Endothelial cell of umbilical vein (primary cell): ENCODE data around the gene SRRM5. TPM values are rescaled to one million over a fixed set of nuclear protein-coding genes. Genes with fewer than 3 reads are reported as not detected.
A peak's percentile ranks its signal among the peaks of the same experiment; 100 is the strongest.

ENCODE experiments used
- BruUV-seq: library from RNA; stranded (reverse); fragments of 400-500 nt; replicated peaks from 2 replicates; lab custom pipeline; 2021; lab: Mats Ljungman, UMichigan
- CTCF ChIA-PET: fragments of 300-600, 350-600 bp; sonication (Branson Sonifier 250); formaldehyde crosslinking; loops from one replicate; lab custom pipeline; 2021; ENCODE audit warnings: antibody characterized with exemption, inconsistent platforms; lab: Charles Lee
- POLR2A ChIA-PET: fragments of 300-600, 350-600 bp; sonication (Branson Sonifier 250); formaldehyde crosslinking; loops from one replicate; lab custom pipeline; 2021; ENCODE audit warnings: antibody characterized with exemption, inconsistent platforms; lab: Charles Lee
- DNase-seq: peaks from one replicate; pipeline ENCODE4 v3.0.0-alpha.2; 2011; ENCODE audit warnings: low read depth, low spot score
- FAIRE-seq: peaks from 2 replicates; lab custom pipeline; 2011; peaks lifted over from hg19 to GRCh38; lab: Jason Lieb, UNC
- H2AFZ ChIP-seq: 2 replicates; pipeline ENCODE4 v1.6.0; 2012; ENCODE audit warnings: low read depth, low read length, control low read depth, inconsistent platforms
- H3K27ac ChIP-seq: 2 replicates; pipeline ENCODE4 v1.5.1; 2011; ENCODE audit warnings: low read depth, mild to moderate bottlenecking, control low read depth, low read length, moderate library complexity; ENCODE audit not compliant: insufficient read depth
- H3K27me3 ChIP-seq, 2 experiments: 2 replicates each; pipeline versions ENCODE4 v1.6.0 to v1.6.1; 2011; ENCODE audit warnings: low read length in 2 of 2, mixed read lengths in 1 of 2; ENCODE audit not compliant: control insufficient read depth in 2 of 2, insufficient read depth in 2 of 2
- H3K36me3 ChIP-seq, 2 experiments: 2 replicates in 1 of 2; 3 replicates in 1 of 2; pipeline ENCODE4 v1.5.1; 2011; ENCODE audit warnings: low read length in 2 of 2, mild to moderate bottlenecking in 1 of 2, moderate library complexity in 1 of 2; ENCODE audit not compliant: control insufficient read depth in 2 of 2, insufficient read depth in 2 of 2; ENCODE audit errors: extremely low read depth in 1 of 2
- H3K4me1 ChIP-seq: 3 replicates; pipeline ENCODE4 v1.5.1; 2011; ENCODE audit warnings: mild to moderate bottlenecking, low read length; ENCODE audit not compliant: control insufficient read depth, insufficient read depth; ENCODE audit errors: extremely low read depth
- H3K4me2 ChIP-seq: 2 replicates; pipeline ENCODE4 v1.6.1; 2011; ENCODE audit warnings: low read length, control low read depth, mixed read lengths; ENCODE audit not compliant: insufficient read depth
- H3K4me3 ChIP-seq, 3 experiments: fragments of 200-600 bp in 1 of 3; sonication (generic), shearing (Covaris generic) in 1 of 3; replicated peaks in 1 of 3; 2 replicates each; pipeline ENCODE4 v1.5.1; 2011 to 2016; ENCODE audit warnings: control low read depth in 3 of 3, low read length in 3 of 3, mild to moderate bottlenecking in 2 of 3, inconsistent platforms in 1 of 3, low read depth in 1 of 3, moderate library complexity in 1 of 3; ENCODE audit not compliant: insufficient read depth in 1 of 3
- H3K79me2 ChIP-seq: 2 replicates; pipeline ENCODE4 v1.6.0; 2012; ENCODE audit warnings: low read length, inconsistent platforms; ENCODE audit not compliant: control insufficient read depth, insufficient read depth
- H3K9ac ChIP-seq: replicated peaks from 2 replicates; pipeline ENCODE3; 2011; ENCODE audit warnings: low read length, control low read depth; ENCODE audit not compliant: insufficient read depth; ENCODE audit errors: extremely low read depth
- H3K9me1 ChIP-seq: replicated peaks from 3 replicates; pipeline ENCODE4 v1.6.0; 2011; ENCODE audit warnings: mild to moderate bottlenecking, low read length; ENCODE audit not compliant: control insufficient read depth, insufficient read depth; ENCODE audit errors: extremely low read depth
- H3K9me3 ChIP-seq: replicated peaks from 2 replicates; pipeline ENCODE4 v1.5.1; 2012; ENCODE audit warnings: low read length, inconsistent platforms; ENCODE audit not compliant: control insufficient read depth, insufficient read depth
- H4K20me1 ChIP-seq: replicated peaks from 2 replicates; pipeline ENCODE3; 2011; ENCODE audit warnings: mild to moderate bottlenecking, low read length; ENCODE audit not compliant: control insufficient read depth, insufficient read depth; ENCODE audit errors: extremely low read depth
- CTCF ChIP-seq, 2 donors: IDR thresholded peaks; 1 replicate in 1 of 2; 2 replicates in 1 of 2; pipeline ENCODE4 v1.5.1; 2011; ENCODE audit warnings: low read length in 2 of 2, mild to moderate bottlenecking in 2 of 2, moderate library complexity in 2 of 2, control low read depth in 1 of 2, inconsistent platforms in 1 of 2, low read depth in 1 of 2; ENCODE audit not compliant: insufficient read depth in 1 of 2; ENCODE audit errors: extremely low read depth in 1 of 2
- EZH2 ChIP-seq: IDR thresholded peaks from 2 replicates; pipeline ENCODE4 v1.6.1; 2012; ENCODE audit warnings: borderline replicate concordance, low read depth, mild to moderate bottlenecking, moderate library complexity, low read length, inconsistent platforms; ENCODE audit not compliant: severe bottlenecking
- FOS ChIP-seq: IDR thresholded peaks from 2 replicates; pipeline ENCODE4 v1.6.1; 2011; ENCODE audit warnings: mild to moderate bottlenecking, low read length, moderate library complexity, borderline replicate concordance; ENCODE audit not compliant: insufficient read depth
- GATA2 ChIP-seq: IDR thresholded peaks from 2 replicates; pipeline ENCODE4 v1.7.0; 2011; ENCODE audit warnings: low read depth, mild to moderate bottlenecking, moderate library complexity, mixed read lengths, low read length; ENCODE audit not compliant: insufficient read length, insufficient read depth
- JUN ChIP-seq: IDR thresholded peaks from 2 replicates; pipeline ENCODE4 v1.6.1; 2011; ENCODE audit warnings: borderline replicate concordance, low read depth; ENCODE audit not compliant: insufficient read length, insufficient read depth
- MAX ChIP-seq: IDR thresholded peaks from 2 replicates; pipeline ENCODE4 v1.6.1; 2011; ENCODE audit not compliant: insufficient read depth, insufficient read length
- MYC ChIP-seq: IDR thresholded peaks from one replicate; pipeline ENCODE4 v1.6.1; 2011; ENCODE audit warnings: mild to moderate bottlenecking, low read depth, low read length
- POLR2A ChIP-seq: IDR thresholded peaks from 2 replicates; pipeline ENCODE4 v1.6.1; 2012; ENCODE audit warnings: low read depth, mild to moderate bottlenecking, control low read depth, low read length
- POLR2AphosphoS5 ChIP-seq: IDR thresholded peaks from 2 replicates; pipeline ENCODE4 v1.6.1; 2012; ENCODE audit warnings: low read depth, mild to moderate bottlenecking, control low read depth, low read length, moderate library complexity; ENCODE audit not compliant: insufficient read depth
- dilution Hi-C: fragments of 300-500 bp; cut with MboI; formaldehyde crosslinking; loops from one replicate; pipeline ENCODE4 v1.15.0; 2019; ENCODE audit warnings: low sequenced_read_pairs; ENCODE audit not compliant: extremely low pct_ligation_motif_present
- intact Hi-C: fragments of 100-400 bp; cut with micrococcal nuclease; formaldehyde crosslinking; loops from one replicate; pipeline ENCODE4 v1.10.0; 2022
- polyA plus RNA-seq, 4 experiments: library from polyadenylated mRNA; depleted of rRNA in 3 of 4; stranded (reverse) in 3 of 4; unstranded in 1 of 4; fragments of >200 nt; gene quantifications; 2 replicates each; pipeline versions ENCODE4 v1.2.1 to v1.2.3, GENCODE V29; 2011 to 2012; ENCODE audit warnings: missing spikeins in 1 of 4
- total RNA-seq: library from RNA; stranded (reverse); gene quantifications from 2 replicates; pipeline ENCODE4 v1.2.3, GENCODE V29; 2021

The SRRM5 gene
- total and polyA plus RNA-seq, 2 donors (not counting 3 experiments of a cell fraction or from before 2014, with no cell fraction given), result 0.17 to 0.27 TPM

GRCh38 chr19:43575156-43575950 is 36.5 kb upstream of the SRRM5 start, which contains the start of the genes PINLYP and XRCC1:
Gene PINLYP (plus strand): TSS chr19:43575801. CDS start chr19:43577192, 1,391 bp downstream.
Gene XRCC1 (minus strand): TSS chr19:43575527. CDS start chr19:43575458, 69 bp downstream.
- peak; percentile 70 for TF ChIP-seq POLR2AphosphoS5
- no peak for TF ChIP-seq EZH2
- peak; percentile 62 for TF ChIP-seq POLR2A
- no peak for TF ChIP-seq JUN
- TF ChIP-seq FOS, result no peak
- no peak for TF ChIP-seq MYC
- TF ChIP-seq CTCF (IDR thresholded peaks at IDR 0.05; ENCODE audit: extremely low read depth in 1 of 2, insufficient read depth in 1 of 2, low read depth in 1 of 2, low read length in 2 of 2), result no peak
- TF ChIP-seq MAX, result no peak
- no peak for TF ChIP-seq GATA2
- Histone ChIP-seq H3K36me3 (no peaks in the 10 kb centered on the region), H2AFZ (peak within 1 kb of the TSS; percentile 68), H3K27me3 (no peaks in the 10 kb centered on the region), H3K9me1 (no peaks in the 10 kb centered on the region), H3K79me2 (no peaks in the 10 kb centered on the region), H3K4me1 (peaks cover 7% of the 10 kb centered on the region), H3K4me3 (peak within 1 kb of the TSS; percentile 52 to 86 (median 79)), H3K27ac (peak within 1 kb of the TSS; percentile 73), H3K9ac (peak within 1 kb of the TSS; percentile 87), H3K4me2 (peak within 1 kb of the TSS; percentile 78), H3K9me3 (no peaks in the 10 kb centered on the region), H4K20me1 (no peaks in the 10 kb centered on the region)
- CTCF ChIA-PET, result interaction anchor here (0.9 to 4.2 kb wide), 8 partner anchors 9 to 40 kb away, joined by 3 to 31 read pairs (median 8); partner anchors contain the start of genes IRGQ and ZNF576
- peak; percentile 99 for DNase-seq
- BruUV-seq, result TSS peak; percentile 50
- POLR2A ChIA-PET, result interaction anchor here (1.2 kb wide), 1 partner anchor 20 kb away, joined by 3 read pairs; no protein-coding TSS in a partner anchor
- intact Hi-C loops, result loop anchor here (1.0 kb wide), 3 partner anchors 21 to 44 kb away; partner anchors contain the start of genes IRGQ, ZNF428 and ZNF576
- peak; percentile 100 for FAIRE-seq
- dilution Hi-C loops, result no loop called here
